Limb (tissue), 2 donors: ENCODE results near the gene AUTS2.

ENCODE experiments used
- DNase-seq, 2 donors: peaks; one replicate each; pipeline ENCODE4 v3.0.0-alpha.2; 2016; ENCODE audit errors: extremely low spot score in 2 of 2

The AUTS2 gene

DNA sequence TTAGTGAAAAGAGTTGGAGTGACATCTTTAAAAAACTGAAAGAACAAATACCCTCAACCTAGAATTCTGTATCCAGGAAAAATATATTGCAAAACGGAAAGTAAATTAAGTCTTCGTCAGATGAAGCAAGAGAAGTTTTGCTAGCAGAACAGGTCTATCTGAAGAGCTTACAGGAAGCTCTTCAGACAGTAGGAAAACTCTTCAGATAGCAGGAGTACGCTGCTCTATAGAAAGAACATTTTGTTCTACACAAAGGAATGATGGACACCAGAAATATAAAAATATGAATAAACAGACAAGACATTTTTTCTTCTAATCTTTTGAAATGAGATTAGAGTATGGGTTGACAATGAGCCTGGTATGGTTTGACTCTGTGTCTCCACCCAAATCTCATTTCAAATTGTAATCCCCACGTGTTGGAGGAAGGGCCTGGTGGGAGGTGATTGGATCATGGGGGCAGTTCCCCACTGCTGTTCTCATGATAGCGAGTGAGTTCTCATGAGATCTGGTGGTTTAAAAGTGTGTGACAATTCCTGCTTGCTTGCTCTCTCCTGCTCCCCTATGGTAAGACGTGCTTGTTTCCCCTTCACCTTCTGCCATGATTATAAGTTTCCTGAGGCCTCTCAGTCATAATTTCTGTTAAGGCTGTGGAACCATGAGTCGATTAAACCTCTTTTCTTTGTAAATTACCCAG is 567.3 kb downstream of the AUTS2 start:
- DNase-seq = no peak

DNA sequence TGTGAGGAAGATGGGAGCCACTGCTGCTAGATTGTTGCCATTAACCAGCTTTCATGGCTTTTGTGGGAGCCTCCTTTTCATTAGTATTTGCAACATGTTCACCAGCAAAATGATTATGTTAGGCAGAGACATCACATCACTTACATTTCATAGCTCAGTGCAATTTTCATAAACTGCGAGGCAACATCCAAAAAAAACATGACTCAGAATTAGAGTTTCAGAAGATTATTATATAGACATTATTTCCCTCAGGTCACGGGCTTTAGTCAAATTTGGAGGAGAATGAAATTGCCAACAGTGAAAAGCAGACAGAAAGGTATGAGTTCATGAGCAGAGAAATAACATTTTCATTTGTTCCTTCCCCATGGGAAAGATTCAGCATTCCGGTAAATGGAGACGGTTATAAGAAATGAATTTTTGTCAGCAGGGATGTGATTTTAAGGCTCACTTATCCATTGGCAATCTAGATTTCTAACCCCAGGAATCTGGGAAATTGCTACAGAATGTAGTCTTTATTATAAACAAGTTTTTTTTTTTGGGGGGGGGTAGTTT is 573.2 kb downstream of the AUTS2 start:
- no peak for DNase-seq

DNA sequence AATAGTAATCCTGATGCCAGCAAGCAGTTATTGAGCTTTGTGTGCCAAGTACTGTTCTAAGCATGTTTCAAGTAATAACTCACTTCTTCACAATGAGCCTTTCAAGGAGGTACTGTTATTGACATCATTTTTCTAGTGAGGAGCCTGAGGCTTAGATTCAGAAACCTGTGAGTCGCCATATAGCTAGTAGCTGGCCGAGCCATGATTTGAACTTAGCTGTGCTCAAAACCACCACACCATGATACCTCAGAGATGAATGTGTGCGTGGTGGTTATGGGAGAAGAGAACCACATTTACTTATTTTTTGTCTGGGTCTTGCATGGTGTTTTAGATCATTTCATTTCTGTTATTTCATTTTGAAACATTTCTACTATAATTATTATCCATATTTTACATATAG is 578.9 kb downstream of the AUTS2 start:
- no peak for DNase-seq

DNA sequence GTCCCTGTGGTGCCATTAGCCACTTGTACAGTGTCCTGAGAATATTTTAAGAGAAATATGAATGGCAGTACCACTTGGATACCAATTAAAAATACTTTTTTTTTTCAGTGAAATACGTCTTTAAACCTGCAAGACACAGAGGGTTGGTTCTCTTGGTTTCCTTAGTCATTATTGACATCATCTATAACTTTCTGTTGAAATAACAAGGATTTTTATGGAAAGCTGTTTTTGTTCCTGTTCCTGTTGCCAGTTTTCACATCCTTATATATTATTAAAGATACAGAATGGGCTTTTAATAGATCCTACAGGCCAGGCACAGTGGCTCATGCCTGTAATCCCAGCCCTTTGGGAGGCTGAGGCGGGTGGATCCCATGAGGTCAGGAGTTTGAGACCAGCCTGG is 579.9 kb downstream of the AUTS2 start:
- DNase-seq = no peak

DNA sequence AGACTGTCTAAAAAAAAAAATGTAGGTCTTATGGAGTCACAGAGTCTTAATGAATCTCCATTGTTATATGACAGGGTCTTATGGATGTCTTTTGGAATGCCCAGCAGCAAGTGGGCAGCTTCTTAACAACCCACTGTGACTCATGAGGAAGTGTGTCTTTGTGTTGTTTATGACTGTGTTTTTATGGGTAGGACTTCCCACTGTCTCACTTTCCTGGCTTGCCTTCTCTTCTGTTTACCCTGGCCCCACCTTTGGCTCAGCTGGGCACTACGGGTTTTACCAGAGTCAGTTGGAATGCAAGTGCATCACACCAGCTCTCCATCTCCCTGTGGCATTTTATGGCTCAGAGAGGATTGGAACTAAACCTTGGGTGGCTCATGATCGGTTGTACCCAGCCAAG is 580.5 kb downstream of the AUTS2 start:
- no peak for DNase-seq

DNA sequence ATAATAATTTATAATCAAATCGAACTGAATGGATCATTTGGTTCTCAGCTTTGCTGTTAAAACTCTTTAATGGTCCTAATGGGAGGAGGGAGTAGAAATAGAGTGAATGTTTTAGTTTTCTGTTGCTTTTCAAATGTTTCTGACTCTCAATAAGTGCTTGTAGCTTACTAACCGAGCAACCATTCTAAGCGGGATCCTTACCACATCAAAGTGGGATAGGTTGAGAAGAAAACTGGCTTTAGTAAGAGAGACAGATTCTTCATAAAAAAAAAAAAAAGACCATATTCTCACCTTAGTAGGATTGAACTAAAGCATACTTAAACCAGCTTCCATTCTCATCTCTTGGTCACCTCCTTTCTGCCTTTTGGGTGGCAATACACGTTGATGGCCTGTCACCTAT is 584.2 kb downstream of the AUTS2 start:
- DNase-seq = no peak

DNA sequence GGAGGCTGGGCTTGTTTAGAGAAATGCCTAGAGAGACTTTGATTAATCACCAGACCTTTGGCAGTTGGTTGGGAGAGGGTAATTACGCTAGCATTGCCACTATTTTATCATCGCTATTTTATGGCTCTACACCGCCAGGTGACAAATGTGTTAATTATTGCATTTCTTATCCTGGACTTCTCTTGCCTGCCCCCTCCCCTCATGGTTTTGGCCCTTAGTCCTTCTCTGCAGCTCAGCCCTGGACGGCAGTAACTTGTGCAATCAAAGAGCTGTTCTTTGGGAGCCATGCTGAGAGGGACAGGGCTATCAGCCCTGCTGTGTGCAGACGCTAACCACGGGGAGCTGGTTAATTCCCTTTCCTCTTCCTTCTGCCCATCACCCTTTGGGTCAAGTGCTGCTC is 585.0 kb downstream of the AUTS2 start:
- no peak for DNase-seq

DNA sequence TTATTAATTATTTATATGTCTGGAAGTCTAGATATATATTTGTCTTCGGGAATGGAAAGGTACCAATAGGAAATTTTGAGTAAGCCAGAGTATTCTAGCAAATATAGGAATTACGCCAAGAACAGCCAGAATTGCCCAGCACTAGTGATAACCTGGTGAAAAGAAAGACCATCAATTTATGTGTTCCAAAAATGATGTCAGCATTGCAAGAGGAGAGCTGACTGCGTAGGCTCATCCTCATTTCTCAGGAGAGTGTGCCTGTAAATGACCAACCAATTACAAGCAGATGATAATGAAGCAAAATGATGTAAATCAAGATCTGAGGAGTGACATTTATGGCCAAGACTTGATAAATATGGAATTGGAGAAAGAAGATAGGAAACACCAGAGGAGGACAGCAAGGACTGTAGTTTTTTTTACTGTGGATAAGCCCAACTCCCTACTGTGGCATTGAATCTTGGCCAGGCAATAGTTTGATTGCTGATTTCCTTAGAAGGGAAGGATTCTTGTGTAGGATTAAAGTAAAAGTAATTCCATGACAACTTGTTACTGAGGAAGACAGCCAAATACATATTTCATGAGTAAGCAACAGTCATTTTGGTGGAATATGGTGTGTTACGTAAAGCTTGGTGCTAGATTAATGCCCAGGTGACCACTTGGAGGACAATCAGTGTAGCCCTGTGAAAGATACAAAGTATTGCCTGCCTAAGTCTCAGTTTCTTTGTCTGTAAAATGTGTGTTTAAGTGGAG is 590.8 kb downstream of the AUTS2 start:
- no peak for DNase-seq

DNA sequence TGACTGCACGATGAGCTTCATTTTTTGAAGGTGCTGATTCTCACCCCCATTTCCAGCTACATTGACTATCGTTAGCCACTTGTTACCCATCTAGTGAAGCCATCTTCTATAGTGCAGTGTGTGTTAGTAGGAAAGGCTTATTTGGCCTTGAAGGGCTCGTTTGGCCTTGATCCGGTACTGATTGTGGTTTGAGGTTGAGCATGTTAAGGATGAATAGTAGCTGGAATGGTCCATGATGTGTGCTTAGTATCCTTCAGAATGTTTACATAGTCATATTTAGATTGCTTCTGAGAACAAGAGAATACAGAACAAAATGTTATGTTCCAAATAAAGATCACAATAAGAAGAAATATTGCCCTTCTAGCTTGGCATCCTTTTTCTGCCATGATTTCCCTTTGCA is 591.5 kb downstream of the AUTS2 start:
- no peak for DNase-seq

DNA sequence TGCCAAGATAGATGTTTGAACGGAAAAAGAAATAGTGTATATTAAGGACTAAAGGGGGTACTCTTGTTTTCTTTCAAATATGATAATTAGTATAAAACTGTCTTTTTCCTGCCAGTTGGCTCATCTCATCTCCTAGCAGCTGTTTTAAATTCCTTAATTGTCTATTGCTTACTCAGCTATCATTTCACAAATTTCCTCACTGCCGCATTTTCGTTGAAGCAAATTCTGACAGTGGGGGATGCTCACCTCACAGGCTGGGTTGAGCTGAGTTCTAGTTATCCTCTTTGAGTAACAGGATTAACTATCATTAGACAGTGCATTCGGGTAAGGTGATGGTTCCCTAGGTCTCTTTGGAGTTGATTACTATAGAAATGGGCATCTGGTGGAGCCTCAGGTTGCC is 592.0 kb downstream of the AUTS2 start:
- no peak for DNase-seq

DNA sequence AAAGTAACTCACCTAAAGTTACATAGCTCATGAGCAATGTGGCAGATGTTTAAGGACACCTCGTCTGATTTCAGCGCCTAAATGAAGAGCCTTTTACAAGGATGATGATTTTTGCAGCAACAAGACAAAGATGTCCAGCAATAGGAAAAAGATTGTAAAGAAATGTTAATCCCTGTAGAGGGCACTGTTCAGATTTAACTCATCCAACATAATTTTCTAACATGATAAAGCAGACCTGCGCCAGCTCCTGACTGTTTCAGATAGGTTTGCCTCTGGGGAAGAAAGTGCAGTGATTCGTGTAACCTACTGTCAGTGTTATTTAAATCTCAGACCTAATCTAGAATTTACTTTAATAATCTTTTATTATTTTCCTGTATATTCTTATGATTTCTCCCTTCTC is 595.2 kb downstream of the AUTS2 start:
- DNase-seq = peak in 1 of 2 donors; percentile 29

DNA sequence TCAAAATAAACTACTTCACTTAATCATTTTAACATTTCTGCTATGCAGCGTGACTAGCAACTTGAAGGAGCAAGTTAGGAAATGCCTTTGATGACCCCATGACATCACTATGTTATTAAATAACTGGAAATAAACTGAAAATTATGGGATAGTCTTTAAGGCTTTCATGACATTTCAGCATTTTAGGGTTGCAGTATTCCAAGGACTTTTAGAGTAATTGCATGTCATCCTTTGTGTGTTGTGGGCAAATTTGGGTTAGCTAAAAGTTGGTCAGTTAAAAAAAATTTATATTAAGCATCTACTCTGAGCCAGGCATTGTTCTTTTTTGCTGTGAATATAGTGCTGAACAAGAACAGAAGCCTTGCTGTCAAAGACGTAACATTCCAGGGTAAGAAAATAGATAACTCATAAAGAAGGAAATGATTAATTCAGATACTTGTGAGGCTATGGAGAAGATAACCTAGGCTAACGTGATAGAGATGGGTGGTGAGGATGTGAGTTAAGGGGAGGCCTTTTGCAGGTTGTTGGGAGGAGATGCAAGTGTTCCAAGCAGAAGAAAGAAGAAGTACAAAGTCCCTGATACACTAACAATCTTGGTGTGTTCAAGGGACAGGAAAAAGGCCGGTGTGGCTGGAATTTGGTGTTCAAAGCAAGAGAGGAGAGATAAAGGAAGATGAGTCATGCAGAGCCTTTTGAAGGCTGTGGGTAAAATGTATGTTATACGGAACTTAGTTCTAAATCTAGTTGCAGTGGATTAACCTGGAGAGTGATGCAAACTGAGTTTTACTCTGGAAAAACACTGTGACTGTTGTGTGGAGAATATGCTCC is 610.2 kb downstream of the AUTS2 start:
- DNase-seq = no peak

DNA sequence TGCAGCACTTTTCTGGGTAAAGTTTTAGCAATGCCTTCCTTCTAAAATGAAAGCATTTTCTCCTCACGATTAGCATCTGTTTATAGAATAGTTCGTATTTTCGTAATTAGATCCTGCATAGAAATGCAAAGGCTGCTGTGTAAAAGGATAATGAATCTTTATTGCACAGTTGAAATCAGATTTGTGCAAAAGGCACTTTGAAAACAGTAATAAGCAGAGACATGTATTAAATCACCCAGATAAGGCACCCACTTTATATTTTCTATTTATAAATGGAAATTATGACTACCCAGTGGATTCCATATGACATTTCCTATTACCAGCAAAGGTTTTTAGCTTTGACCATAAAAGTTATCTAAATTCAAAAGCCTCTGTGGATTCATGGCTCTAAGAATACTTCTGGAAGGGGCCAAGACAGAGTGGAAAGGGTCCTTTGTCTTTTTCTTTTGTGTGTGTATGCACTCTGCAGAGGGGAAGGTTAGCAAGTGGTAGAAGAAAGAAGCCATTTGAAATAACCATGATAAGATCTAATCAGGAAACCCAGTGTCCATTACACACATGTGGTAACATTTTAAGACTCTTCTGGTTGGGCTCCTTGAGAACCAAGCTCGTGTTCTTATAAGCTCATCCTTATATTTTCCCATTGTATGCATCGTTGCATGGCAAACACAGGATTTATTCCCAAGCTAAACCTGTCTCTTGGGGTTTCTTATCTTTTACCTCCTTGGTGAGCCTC is 612.1 kb downstream of the AUTS2 start:
- DNase-seq = no peak

DNA sequence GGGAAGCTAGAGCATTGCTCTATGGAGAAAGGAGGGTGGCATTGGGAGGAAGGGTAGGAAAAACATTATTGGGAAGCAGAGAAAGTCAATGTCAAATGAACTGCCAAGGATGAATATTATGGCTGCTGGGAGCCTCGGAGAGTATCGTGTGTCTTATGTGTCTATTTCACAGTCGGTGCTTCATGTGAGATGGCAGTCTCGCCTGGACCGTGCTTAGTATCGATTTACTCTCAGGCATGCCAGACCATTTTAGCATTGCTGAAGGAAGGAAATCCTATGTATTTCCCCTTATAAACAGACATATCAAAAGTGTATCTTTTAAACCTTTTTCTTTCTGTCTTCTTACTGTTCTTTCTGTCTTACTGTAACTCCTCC is 612.6 kb downstream of the AUTS2 start:
- DNase-seq = peak; percentile 5 to 27

DNA sequence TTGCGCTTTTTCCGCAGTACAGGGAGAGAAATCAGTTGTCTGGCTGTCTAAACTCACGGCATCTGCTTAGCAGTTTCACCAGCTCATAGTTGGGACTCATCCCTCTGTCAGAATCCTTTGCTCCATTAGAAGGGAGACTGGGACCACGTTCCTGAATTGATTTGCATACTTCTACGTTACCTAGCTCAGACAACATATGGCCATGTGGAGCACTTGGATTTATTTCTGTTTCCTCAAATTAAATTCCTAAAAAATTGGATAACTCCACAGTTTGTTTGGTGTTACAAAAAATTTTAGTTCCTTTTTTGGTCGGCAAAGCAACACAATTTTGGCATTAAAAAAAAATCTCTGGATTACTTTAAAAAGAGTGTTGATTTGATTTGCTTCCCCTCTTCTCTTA is 614.0 kb downstream of the AUTS2 start:
- no peak for DNase-seq

DNA sequence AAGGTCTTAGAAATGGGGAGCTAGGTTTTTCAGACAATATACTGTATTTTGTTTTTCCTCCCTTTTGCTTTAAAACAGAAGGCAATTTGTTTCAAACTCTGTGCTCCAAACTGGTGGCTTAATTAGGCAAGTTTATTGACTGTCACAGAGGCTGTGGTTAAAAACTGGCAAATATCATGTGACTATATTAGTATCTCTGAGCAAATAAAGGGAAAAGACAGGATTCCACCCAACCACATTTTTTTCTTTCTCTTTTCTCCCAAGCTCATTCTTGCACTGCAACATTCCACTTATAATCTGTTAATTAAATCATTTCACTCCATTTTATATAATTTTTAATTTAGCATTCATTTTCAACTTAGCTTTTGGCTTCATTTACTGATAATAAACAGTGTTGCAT is 615.8 kb downstream of the AUTS2 start:
- DNase-seq = no peak

DNA sequence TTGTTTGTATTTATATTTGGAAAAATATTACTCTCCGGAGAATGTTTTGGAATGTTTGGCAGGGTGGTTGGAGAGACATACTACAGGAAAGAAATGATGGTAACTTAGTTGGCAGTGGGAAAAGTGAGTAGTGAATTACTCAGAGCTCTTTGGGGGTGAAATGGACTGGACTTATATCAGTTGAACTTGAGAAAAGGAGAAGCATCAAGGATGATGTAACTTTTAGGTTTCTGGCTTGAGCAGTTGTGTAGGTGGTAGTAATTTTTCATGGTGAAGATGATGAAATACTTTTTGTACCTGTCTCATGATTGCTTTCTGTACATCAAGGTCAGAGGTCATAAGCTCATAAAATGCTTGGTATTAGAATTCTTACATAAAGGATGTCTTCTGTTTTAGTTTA is 617.2 kb downstream of the AUTS2 start:
- no peak for DNase-seq

DNA sequence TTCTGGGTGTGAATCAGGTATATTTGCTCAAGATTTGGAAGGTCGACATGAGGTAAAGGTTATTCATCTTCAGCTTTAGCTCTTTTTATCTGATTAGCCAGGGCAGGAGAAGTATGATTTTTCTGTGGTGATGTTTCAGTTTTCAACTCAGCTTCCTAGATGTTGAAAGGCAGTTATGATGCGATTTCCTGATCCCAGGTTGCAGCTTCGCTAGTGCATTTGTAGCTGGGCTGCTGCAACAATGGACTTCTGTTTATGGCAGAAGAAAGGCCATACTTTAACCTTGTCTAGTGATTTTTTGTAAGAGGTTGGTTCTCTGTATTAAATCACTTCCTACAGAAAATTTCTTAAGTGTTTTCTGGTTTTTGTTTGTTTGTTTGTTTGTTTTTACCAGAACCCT is 619.3 kb downstream of the AUTS2 start:
- DNase-seq = no peak

DNA sequence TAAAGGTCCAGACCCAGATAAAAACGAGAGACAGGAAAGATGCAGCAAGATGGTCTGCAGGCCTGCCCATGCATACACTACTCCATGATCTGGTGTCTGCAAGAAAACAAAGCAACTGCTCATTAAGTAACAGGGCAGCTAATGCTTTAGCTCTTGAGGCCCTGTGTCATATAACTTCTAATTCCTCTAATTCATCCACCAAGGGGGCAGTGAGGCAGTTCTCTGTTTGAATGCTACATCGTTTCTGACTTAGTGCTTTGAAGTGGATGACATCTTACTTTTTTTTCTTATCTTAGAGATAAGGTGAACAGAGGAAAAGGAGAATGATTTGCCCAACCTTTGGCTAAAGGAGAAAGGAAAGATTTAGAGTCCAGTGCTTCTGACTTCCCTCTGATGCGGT is 619.7 kb downstream of the AUTS2 start:
- no peak for DNase-seq

DNA sequence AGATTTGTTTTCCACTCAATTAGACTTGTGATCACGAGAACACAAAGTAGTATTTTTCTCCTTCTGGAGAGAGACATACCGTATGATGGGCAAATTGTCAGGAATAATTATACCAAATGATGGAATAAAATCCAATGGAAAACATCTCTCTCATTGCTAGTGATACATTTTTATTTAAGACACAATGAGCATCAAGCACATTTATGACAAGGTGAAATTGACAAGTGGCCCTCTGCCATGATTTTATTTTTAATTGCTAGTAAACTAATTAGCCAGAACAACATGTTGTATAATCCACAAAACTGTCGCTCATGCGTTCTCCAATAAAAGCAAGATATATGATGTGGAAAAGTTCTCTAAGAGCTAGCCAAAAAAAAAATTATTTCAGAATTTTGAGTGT is 620.8 kb downstream of the AUTS2 start:
- DNase-seq = no peak

DNA sequence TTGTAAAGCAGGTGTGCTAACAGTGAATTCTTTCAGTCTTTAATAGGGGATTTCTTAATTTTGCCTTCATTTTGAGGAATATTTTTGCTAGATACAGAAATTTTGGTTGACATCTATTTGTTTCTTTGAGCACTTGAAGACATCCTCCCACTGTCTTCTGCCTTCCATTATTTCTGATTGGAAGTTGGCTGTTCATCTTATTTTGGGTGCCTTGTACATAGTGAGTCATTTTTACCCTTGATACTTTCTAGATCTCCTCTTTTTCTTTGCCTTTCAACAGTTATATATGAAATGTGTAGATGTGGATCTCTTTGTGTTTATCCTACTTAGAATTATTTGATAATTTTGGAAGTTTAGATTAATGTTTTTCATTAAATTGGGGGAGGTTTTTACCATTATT is 631.0 kb downstream of the AUTS2 start:
- DNase-seq = no peak

DNA sequence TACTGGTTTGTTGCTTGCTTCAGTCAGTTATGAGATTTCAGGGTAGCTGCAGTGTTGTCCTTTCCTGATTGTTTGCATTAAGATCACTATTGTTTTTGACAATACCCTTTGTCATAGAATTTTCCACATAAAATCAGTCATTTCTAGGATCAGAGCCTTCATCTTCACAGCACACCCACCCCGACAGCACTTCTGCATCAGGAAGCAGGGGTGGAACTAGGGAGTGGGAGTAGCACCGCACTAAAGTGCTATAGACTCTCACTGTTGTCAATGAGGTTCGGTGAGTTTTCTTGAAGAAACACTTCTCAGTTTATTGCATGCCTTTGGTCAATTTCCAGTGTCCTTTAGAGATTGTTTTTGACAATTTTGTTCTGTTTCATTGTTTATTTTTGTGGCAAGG is 632.5 kb downstream of the AUTS2 start:
- no peak for DNase-seq
